ENCODE data around the gene SSU72. TPM values are rescaled to one million over a fixed set of nuclear protein-coding genes. Genes with fewer than 3 reads are reported as not detected.

SSU72 gene
- total RNA-seq, 1 donor from 2014 or later = 104 TPM

- DNase-seq = no peak
- TF ChIP-seq CTCF (IDR thresholded peaks at IDR 0.05; ENCODE audit: borderline replicate concordance) = no peak
- Histone ChIP-seq H3K36me3 (peaks cover 10% of the 10 kb centered on the region), H3K4me1 (peaks cover 41% of the 10 kb centered on the region), H3K4me3 (peak overlapping the region; percentile 82), H3K9me3 (replicated peaks) (no peaks in the 10 kb centered on the region), H3K27me3 (ENCODE audit: low read depth) (no peaks in the 10 kb centered on the region), H3K27ac (replicated peaks) (peak overlapping the region; percentile 99)
- intact Hi-C loops (cut with micrococcal nuclease) = no loop called here
Observed at GRCh38 chr1:1614204-1614953, 39.7 kb upstream of the SSU72 start.

GRCh38 chr1:1613509-1614082, 38.9 kb upstream of the SSU72 start:
- Histone ChIP-seq H3K36me3 (peaks cover 9% of the 10 kb centered on the region), H3K9me3 (replicated peaks) (no peaks in the 10 kb centered on the region), H3K27me3 (ENCODE audit: low read depth) (no peaks in the 10 kb centered on the region), H3K4me3 (peak overlapping the region; percentile 82), H3K27ac (replicated peaks) (peak overlapping the region; percentile 99), H3K4me1 (peaks cover 39% of the 10 kb centered on the region)
- intact Hi-C loops (cut with micrococcal nuclease) = no loop called here
- no peak for DNase-seq
- TF ChIP-seq CTCF (IDR thresholded peaks at IDR 0.05; ENCODE audit: borderline replicate concordance) = no peak

GRCh38 chr1:1612104-1612400, 37.4 kb upstream of the SSU72 start:
- no peak for DNase-seq
- H3K27ac ChIP-seq (replicated peaks) = no peak overlapping the region
- no peaks in the 10 kb centered on the region for H3K27me3 ChIP-seq (ENCODE audit: low read depth)
- H3K36me3 ChIP-seq = no peaks in the 10 kb centered on the region
- no peaks in the 10 kb centered on the region for H3K9me3 ChIP-seq (replicated peaks)
- no peak for TF ChIP-seq CTCF (IDR thresholded peaks at IDR 0.05; ENCODE audit: borderline replicate concordance)
- peaks cover 32% of the 10 kb centered on the region for H3K4me1 ChIP-seq
- intact Hi-C loops (cut with micrococcal nuclease) = no loop called here
- no peak overlapping the region for H3K4me3 ChIP-seq

- DNase-seq = no peak
- Histone ChIP-seq H3K27ac (replicated peaks) (peak overlapping the region; percentile 30), H3K36me3 (no peaks in the 10 kb centered on the region), H3K9me3 (replicated peaks) (no peaks in the 10 kb centered on the region), H3K27me3 (ENCODE audit: low read depth) (no peaks in the 10 kb centered on the region), H3K4me3 (no peak overlapping the region), H3K4me1 (peaks cover 23% of the 10 kb centered on the region)
- no peak for TF ChIP-seq CTCF (IDR thresholded peaks at IDR 0.05; ENCODE audit: borderline replicate concordance)
- intact Hi-C loops (cut with micrococcal nuclease) = no loop called here
Observed at GRCh38 chr1:1610796-1611195, 36.1 kb upstream of the SSU72 start.

- H3K4me3 ChIP-seq = no peak overlapping the region
- H3K27me3 ChIP-seq (ENCODE audit: low read depth) = peaks cover under 1% of the 10 kb centered on the region
- TF ChIP-seq CTCF (IDR thresholded peaks at IDR 0.05; ENCODE audit: borderline replicate concordance) = no peak
- H3K27ac ChIP-seq (replicated peaks) = no peak overlapping the region
- intact Hi-C loops (cut with micrococcal nuclease) = no loop called here
- H3K36me3 ChIP-seq = no peaks in the 10 kb centered on the region
- peaks cover 18% of the 10 kb centered on the region for H3K4me1 ChIP-seq
- H3K9me3 ChIP-seq (replicated peaks) = no peaks in the 10 kb centered on the region
- no peak for DNase-seq
Observed at GRCh38 chr1:1609822-1610485, 35.3 kb upstream of the SSU72 start.

Measured in left ventricle myocardium inferior (tissue), 1 donor.